Tibial nerve (tissue), 4 donors: ENCODE data around the gene TRIOBP. TPM values are rescaled to one million over a fixed set of nuclear protein-coding genes. Genes with fewer than 3 reads are reported as not detected.

Experiments
- DNase-seq, 2 donors: peaks; one replicate each; pipeline ENCODE4 v3.0.0-alpha.2; 2019; ENCODE audit warnings: low spot score in 2 of 2
- H3K27ac ChIP-seq, 4 donors: fragments of 200-600 bp; sonication (generic) in 3 of 4; one replicate each; pipeline ENCODE4 v1.5.1; 2017 to 2019; ENCODE audit warnings: mild to moderate bottlenecking in 1 of 4
- H3K27me3 ChIP-seq, 2 donors: fragments of 200-600 bp; sonication (generic) in 1 of 2; one replicate each; pipeline versions ENCODE4 v1.5.1 to v1.6.0; 2017 to 2019
- H3K36me3 ChIP-seq, 3 donors: fragments of 200-600 bp; sonication (generic); one replicate each; pipeline ENCODE4 v1.5.1; 2018 to 2019
- H3K4me1 ChIP-seq, 4 donors: fragments of 200-600 bp; sonication (generic) in 3 of 4; one replicate each; pipeline ENCODE4 v1.5.1; 2017 to 2019
- H3K4me3 ChIP-seq, 4 donors: fragments of 200-600 bp; sonication (generic) in 3 of 4; one replicate each; pipeline ENCODE4 v1.5.1; 2017 to 2019; ENCODE audit warnings: mild to moderate bottlenecking in 1 of 4, moderate library complexity in 1 of 4
- H3K9me3 ChIP-seq, 4 donors: fragments of 200-600 bp; sonication (generic) in 3 of 4; one replicate each; pipeline ENCODE4 v1.5.1; 2017 to 2019
- CTCF ChIP-seq, 5 experiments: fragments of 200-600 bp in 3 of 5; fragments of 450-650 bp in 2 of 5; sonication (generic) in 3 of 5; IDR thresholded peaks; one replicate each; pipeline ENCODE4 v1.5.1; 2016 to 2019; ENCODE audit warnings: antibody characterized with exemption in 5 of 5, mild to moderate bottlenecking in 3 of 5, moderate library complexity in 2 of 5
- EP300 ChIP-seq, 2 donors: sonication (generic); formaldehyde crosslinking; IDR thresholded peaks; one replicate each; pipeline ENCODE4 v1.6.1; 2017; ENCODE audit warnings: antibody characterized with exemption in 2 of 2, mild to moderate bottlenecking in 1 of 2
- POLR2A ChIP-seq, 2 donors: fragments of 450-650 bp; IDR thresholded peaks; one replicate each; pipeline ENCODE4 v1.6.1; 2017; ENCODE audit warnings: antibody characterized with exemption in 2 of 2, mild to moderate bottlenecking in 2 of 2, moderate library complexity in 2 of 2
- WGBS, 2 donors: methylation state at CpG; one replicate each; pipeline ENCODE4 v1.1.5; 2018; 5-methylcytosine and 5-hydroxymethylcytosine counted together
- total RNA-seq, 4 donors: library from RNA; depleted of rRNA; stranded (reverse); fragments of >200 nt; gene quantifications; one replicate each; pipeline ENCODE4 v1.1.0, GENCODE V29; 2016

The TRIOBP gene
- total RNA-seq, 4 donors from 2014 or later = 140 to 160 (median 151) TPM

GRCh38 chr22:37672206-37672919 is 24.5 kb upstream of the TRIOBP start:
- no peaks in the 10 kb centered on the region for H3K9me3 ChIP-seq
- TF ChIP-seq CTCF (IDR thresholded peaks at IDR 0.05) (no peak), EP300 (IDR thresholded peaks at IDR 0.05) (no peak), POLR2A (IDR thresholded peaks at IDR 0.05) (no peak)
- H3K4me3 ChIP-seq = no peak overlapping the region
- WGBS, 2 donors = 71 to 74% methylated on average over 15 of the region's 15 CpGs
- H3K27ac ChIP-seq = peak overlapping the region; percentile 80 to 97 (median 93)
- peaks cover 7 to 69% (median 31%) of the 10 kb centered on the region in 4 donors for H3K4me1 ChIP-seq
- no peaks in the 10 kb centered on the region for H3K27me3 ChIP-seq
- DNase-seq = no peak
- H3K36me3 ChIP-seq = peaks cover 0 to 3% (median 0%) of the 10 kb centered on the region in 3 donors

- Histone ChIP-seq H3K27me3 (no peaks in the 10 kb centered on the region), H3K27ac (peak overlapping the region; percentile 80 to 97 (median 93)), H3K4me3 (no peak overlapping the region), H3K4me1 (peaks cover 7 to 69% (median 38%) of the 10 kb centered on the region in 4 donors), H3K36me3 (peaks cover 0 to under 1% (median 0%) of the 10 kb centered on the region in 3 donors), H3K9me3 (no peaks in the 10 kb centered on the region)
- no peak for DNase-seq
- no peak for TF ChIP-seq POLR2A (IDR thresholded peaks at IDR 0.05)
- no peak for TF ChIP-seq CTCF (IDR thresholded peaks at IDR 0.05)
- no peak for TF ChIP-seq EP300 (IDR thresholded peaks at IDR 0.05)
- whole genome bisulfite sequencing, 2 donors = 60 to 69% methylated on average over 10 to 11 of the region's 11 CpGs
Measured at GRCh38 chr22:37672920-37673455, 23.9 kb upstream of the TRIOBP start.

- H3K4me3 ChIP-seq = peak overlapping the region in 3 of 4 donors; percentile 5 to 64 (median 32)
- peaks cover 0 to 9% (median 0%) of the 10 kb centered on the region in 3 donors for H3K36me3 ChIP-seq
- H3K4me1 ChIP-seq = peaks cover 7 to 77% (median 43%) of the 10 kb centered on the region in 4 donors
- TF ChIP-seq CTCF (IDR thresholded peaks at IDR 0.05) = no peak
- TF ChIP-seq EP300 (IDR thresholded peaks at IDR 0.05) = no peak
- TF ChIP-seq POLR2A (IDR thresholded peaks at IDR 0.05) = no peak
- no peaks in the 10 kb centered on the region for H3K27me3 ChIP-seq
- DNase-seq = no peak
- peak overlapping the region; percentile 80 to 97 (median 93) for H3K27ac ChIP-seq
- H3K9me3 ChIP-seq = no peaks in the 10 kb centered on the region
- WGBS, 2 donors = 78 to 80% methylated on average over 12 of the region's 12 CpGs
Measured at GRCh38 chr22:37674248-37674647, 22.6 kb upstream of the TRIOBP start.

GRCh38 chr22:37674951-37675929 is 21.6 kb upstream of the TRIOBP start, which contains the start of gene LGALS1:
Gene LGALS1 (plus strand): TSS chr22:37675636. CDS start chr22:37675703, 67 bp downstream.
- H3K4me3 ChIP-seq = peak within 1 kb of the TSS; percentile 46 to 77 (median 64)
- H3K4me1 ChIP-seq = peaks cover 7 to 87% (median 43%) of the 10 kb centered on the region in 4 donors
- no peaks in the 10 kb centered on the region for H3K9me3 ChIP-seq
- peak; percentile 39 to 70 for TF ChIP-seq POLR2A (IDR thresholded peaks at IDR 0.05)
- TF ChIP-seq CTCF (IDR thresholded peaks at IDR 0.05) = peak in 2 of 5 experiments; percentile 7 to 15
- TF ChIP-seq EP300 (IDR thresholded peaks at IDR 0.05) = peak; percentile 21 to 92
- 1 to 5% methylated on average over 22 to 31 of the region's 34 CpGs for WGBS, 2 donors
- peaks cover 0 to 18% (median 0%) of the 10 kb centered on the region in 3 donors for H3K36me3 ChIP-seq
- DNase-seq = peak; percentile 97
- H3K27me3 ChIP-seq = no peaks in the 10 kb centered on the region
- peak within 1 kb of the TSS; percentile 80 to 97 (median 93) for H3K27ac ChIP-seq
